ENCODE measurements around the gene CTR9.

CTR9 gene

DNA sequence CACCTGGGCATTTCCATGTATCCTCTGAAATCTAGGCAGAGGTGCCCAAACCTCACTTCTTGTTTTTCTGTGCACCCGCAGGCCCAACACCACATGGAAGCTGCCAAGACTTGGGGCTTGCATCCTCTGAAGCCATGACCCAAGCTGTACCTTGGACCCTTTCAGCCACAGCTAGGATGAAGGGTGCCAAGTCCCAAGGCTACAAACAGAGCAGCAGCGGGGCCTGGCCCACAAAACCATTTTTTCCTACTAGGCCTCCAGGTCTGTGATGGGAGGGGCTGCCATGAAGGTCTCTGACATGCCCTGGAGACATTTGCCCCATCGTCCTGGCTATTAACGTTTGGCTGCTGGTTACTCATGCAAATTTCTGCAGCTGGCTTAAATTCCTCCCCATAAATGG lies 78.1 kb downstream of the CTR9 start:
- no peak for DNase-seq

All from CD4-positive, alpha-beta T cell treated with Interleukin-17A for 4 hours (primary cell).